Measurements from ENCODE around the gene SPTY2D1. TPM values are rescaled to one million over a fixed set of nuclear protein-coding genes. Genes with fewer than 3 reads are reported as not detected.
"Not testable (repeated sequence)": the region's sequence is repeated elsewhere in the genome, so short reads cannot be mapped to it uniquely, and the experiment has no call there.

The SPTY2D1 gene
- total RNA-seq, 2 experiments from 2014 or later, result 18.7 to 23.4 TPM

DNA sequence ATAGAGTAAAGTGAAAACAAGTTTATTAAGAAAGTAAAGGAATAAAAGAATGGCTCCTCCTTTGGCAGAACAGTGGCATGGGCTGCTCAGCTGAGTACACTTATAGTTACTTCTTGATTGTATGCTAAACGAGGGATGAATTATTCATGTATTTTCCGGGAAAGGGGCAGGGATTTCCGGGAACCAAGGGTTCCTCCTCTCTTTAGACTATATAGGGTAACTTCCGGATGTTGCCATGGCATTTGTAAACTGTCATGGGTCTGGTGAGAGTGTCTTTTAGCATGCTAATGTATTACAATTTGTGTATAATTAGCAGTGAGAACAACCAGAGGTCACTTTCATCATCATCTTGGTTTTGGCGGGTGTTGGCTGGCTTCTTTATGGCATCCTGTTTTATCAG is 23.5 kb upstream of the SPTY2D1 start:
- CTCF ChIA-PET, result no interaction called here
- POLR2A ChIA-PET, result no interaction called here
- Mint-ChIP-seq H3K4me1 (ENCODE audit: low read depth) (no peaks in the 10 kb centered on the region), H3K27me3 (peaks cover 1% of the 10 kb centered on the region), H3K36me3 (no peaks in the 10 kb centered on the region), H3K4me3 (no peak overlapping the region), H3K27ac (no peak overlapping the region), H3K9me3 (peaks cover 2% of the 10 kb centered on the region)
- intact Hi-C loops (cut with micrococcal nuclease), result no loop called here
- DNase-seq, result no peak

DNA sequence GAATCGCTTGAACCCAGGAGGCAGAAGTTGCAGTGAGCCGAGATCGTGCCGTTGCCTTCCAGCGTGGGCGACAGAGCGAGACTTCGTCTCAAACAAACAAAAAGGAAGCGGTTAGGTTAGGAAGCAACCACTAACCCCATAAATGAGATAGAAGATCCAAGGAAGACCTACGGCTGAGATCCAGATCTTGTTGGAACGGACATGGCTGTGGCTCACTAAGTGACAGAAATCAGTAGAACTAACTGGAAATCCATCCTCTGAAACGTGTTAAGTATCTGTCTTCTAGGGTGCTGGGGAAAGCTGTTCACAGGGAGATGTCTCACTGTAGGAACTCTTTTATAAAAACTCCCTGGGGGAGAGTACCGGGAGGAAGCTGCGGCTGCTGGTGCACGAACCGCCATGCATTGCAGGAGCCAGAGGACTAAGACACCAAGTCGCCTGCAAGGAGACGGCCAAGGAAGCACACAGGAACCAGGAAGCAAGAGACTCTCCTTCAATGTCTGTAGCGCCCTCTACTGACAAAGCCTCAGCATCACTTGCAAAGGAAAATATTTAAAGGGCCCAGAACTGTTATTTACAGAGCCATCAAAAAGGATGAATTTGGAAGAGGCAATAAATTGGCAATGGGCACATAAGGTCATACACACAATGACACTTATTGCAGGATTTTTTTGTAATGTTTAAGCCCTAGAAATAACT is 16.9 kb upstream of the SPTY2D1 start:
- ChIA-PET POLR2A (interaction anchor here (0.7 kb wide), 1 partner anchor 320 kb away, joined by 4 read pairs; no protein-coding TSS in a partner anchor), CTCF (interaction anchor here (0.6 to 4.0 kb wide), 23 partner anchors 10 to 536 kb away, joined by 3 to 40 read pairs (median 4); partner anchors contain the start of genes TSG101 and UEVLD)
- Mint-ChIP-seq H3K36me3 (no peaks in the 10 kb centered on the region), H3K4me3 (peak overlapping the region; percentile 17), H3K27ac (no peak overlapping the region), H3K9me3 (no peaks in the 10 kb centered on the region), H3K27me3 (no peaks in the 10 kb centered on the region), H3K4me1 (ENCODE audit: low read depth) (peaks cover 4% of the 10 kb centered on the region)
- peak; percentile 58 for DNase-seq
- intact Hi-C loops (cut with micrococcal nuclease), result loop anchor here (1.0 to 5.0 kb wide), 5 partner anchors 64 to 409 kb away; partner anchors contain the start of gene TSG101

DNA sequence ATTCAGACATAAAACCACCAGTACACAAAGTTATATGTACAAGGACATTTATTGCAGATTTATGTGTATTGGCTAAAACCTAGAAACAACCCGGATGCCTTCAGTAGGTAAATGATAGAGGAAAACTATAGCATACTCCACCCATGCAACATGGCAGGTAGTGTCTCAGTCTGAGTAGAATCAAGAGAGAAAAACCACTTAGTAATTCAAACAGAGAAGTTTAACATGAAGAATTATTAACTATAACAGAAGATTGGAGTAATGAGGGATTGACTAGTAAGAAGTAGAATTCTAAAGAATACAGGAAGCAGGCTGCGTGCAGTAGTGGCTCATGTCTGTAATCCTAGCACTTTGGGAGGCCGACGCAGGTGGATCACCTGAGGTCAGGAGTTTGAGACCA is 16.2 kb upstream of the SPTY2D1 start:
- Mint-ChIP-seq H3K36me3 (no peaks in the 10 kb centered on the region), H3K9me3 (no peaks in the 10 kb centered on the region), H3K4me1 (ENCODE audit: low read depth) (peaks cover 4% of the 10 kb centered on the region), H3K27me3 (no peaks in the 10 kb centered on the region), H3K4me3 (no peak overlapping the region), H3K27ac (no peak overlapping the region)
- DNase-seq, result no peak
- intact Hi-C loops (cut with micrococcal nuclease), result loop anchor here (5.0 kb wide), 2 partner anchors 123 to 408 kb away; partner anchors contain the start of gene TSG101
- POLR2A ChIA-PET, result interaction anchor here (0.6 kb wide), 1 partner anchor 39 kb away, joined by 3 read pairs; no protein-coding TSS in a partner anchor
- CTCF ChIA-PET, result interaction anchor here (0.7 to 4.0 kb wide), 15 partner anchors 9 to 535 kb away, joined by 3 to 40 read pairs (median 5); partner anchors contain the start of genes TSG101 and UEVLD

DNA sequence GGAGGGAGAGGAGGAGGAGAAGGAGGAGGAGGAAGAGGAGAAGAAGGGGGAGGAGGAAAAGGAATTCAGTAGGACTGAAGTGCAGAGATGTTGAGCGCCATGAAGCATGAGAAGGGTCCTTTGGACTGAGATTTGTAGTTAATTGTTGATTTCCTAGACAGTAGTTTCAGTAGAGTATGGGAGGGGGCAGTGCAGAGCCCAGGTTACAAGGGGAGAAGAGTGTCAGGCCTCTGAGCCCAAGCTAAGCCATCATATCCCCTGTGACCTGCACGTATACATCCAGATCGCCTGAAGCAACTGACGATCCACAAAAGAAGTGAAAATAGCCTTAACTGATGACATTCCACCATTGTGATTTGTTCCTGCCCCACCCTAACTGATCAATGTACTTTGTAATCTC is 8.9 kb upstream of the SPTY2D1 start:
- POLR2A ChIA-PET; CTCF ChIA-PET; DNase-seq; H3K27me3 Mint-ChIP-seq; intact Hi-C loops (cut with micrococcal nuclease); H3K36me3 Mint-ChIP-seq; H3K4me3 Mint-ChIP-seq; H3K4me1 Mint-ChIP-seq (ENCODE audit: low read depth); H3K27ac Mint-ChIP-seq; H3K9me3 Mint-ChIP-seq: not testable (repeated sequence)

DNA sequence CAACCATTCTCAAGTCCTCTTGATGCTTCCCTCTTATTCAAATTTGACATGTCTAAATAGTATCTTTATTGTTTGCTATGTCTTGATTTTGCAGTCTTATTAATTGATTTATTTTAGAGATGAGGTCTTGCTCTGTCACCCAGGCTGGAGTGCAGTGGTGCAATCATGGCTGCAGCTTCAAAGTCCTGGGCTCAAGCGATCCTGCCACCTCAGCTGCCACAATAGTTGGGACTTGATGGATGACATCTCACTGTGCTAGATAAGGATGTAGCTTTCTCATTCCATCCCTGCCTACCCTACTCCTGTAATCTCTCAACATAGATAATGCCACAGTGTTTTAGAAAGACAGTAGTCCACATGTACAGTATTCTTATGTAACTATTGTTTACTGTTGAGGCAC is 7.5 kb upstream of the SPTY2D1 start:
- H3K36me3 Mint-ChIP-seq, result no peaks in the 10 kb centered on the region
- POLR2A ChIA-PET, result no interaction called here
- intact Hi-C loops (cut with micrococcal nuclease), result no loop called here

DNA sequence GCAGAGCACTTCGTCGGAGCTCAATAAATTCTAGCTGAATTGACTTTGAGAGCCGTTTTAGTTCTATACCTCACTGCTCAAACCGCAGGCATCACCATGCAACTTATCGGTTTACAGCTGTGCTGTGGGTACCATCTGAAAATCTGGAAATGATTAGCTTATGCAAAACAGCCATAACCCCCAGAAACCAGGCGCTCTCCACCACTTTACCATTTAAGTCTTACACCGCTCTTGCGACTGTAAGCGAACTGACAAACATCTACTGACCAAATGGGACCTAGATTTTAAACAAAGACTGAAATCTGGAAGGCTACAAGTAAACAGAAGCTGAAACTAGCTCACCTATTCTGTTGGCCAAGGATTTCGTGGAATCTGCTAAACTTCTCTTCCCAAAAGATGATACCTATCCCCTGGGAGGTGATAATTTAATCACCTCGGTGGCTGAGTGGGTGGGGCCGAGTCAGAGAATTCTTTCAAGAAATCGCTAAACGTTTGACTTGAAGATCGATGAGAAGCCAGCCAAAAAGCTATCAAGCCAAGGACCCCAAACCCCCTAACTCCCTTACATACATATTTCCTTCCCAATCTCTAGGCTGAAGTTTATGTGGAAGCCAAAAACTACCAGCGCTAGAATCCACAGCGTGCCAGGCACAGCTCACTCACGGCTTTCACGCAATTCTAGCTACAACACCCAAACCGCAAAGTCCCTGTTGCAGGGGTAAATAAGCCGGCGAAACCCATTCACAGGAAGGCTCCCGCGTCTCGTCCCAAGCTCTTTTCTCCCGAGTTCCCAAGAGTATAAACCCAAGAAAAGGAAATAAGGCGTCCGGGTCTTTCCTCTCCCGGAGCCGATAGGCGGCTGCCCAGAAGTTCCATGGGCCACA is 644 bp downstream of the SPTY2D1 start:
- CTCF ChIA-PET, result interaction anchor here (0.7 to 4.6 kb wide), 14 partner anchors 10 to 518 kb away, joined by 3 to 24 read pairs (median 4); partner anchors contain the start of gene UEVLD
- Mint-ChIP-seq H3K27ac (peak overlapping the region; percentile 99), H3K4me3 (peak overlapping the region; percentile 89), H3K4me1 (ENCODE audit: low read depth) (peaks cover 28% of the 10 kb centered on the region), H3K27me3 (no peaks in the 10 kb centered on the region), H3K36me3 (peaks cover 2% of the 10 kb centered on the region), H3K9me3 (no peaks in the 10 kb centered on the region)
- DNase-seq, result peak; percentile 65
- POLR2A ChIA-PET, result interaction anchor here (1.1 to 3.8 kb wide), 13 partner anchors 13 to 311 kb away, joined by 3 to 61 read pairs (median 8); partner anchors contain the start of genes GTF2H1, HPS5, LDHA and TSG101
- intact Hi-C loops (cut with micrococcal nuclease), result loop anchor here (1.0 to 5.0 kb wide), 12 partner anchors 17 to 1556 kb away; partner anchors contain the start of genes GTF2H1, HPS5, LDHA and RPS13

More for the DNA sequence above, 7.5 kb upstream of the SPTY2D1 start:
- CTCF ChIA-PET, result interaction anchor here (2.8 kb wide), 1 partner anchor 9 kb away, joined by 15 read pairs; no protein-coding TSS in a partner anchor
- no peaks in the 10 kb centered on the region for H3K4me1 Mint-ChIP-seq (ENCODE audit: low read depth)
- no peaks in the 10 kb centered on the region for H3K9me3 Mint-ChIP-seq
- no peaks in the 10 kb centered on the region for H3K27me3 Mint-ChIP-seq
- no peak overlapping the region for H3K27ac Mint-ChIP-seq
- no peak for DNase-seq
- H3K4me3 Mint-ChIP-seq, result no peak overlapping the region

DNA sequence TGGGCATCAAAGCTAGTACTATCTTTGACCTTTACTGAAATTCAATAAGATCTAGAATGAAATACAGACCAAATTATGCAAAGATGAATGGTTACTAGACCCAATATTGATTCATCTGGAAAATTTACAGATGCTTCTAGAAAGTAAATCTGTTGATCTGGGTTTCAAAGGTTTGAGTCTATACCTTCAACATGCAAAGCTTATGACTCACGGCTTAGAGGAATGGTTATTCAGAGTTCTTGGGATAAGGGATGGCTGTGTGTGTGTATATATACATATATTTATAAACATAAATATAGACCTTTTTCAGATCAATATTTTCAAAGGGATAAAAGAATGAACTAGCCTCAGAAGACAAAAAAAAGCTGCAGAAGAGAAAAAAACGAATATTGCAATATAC is 1.3 kb downstream of the SPTY2D1 start:
- Mint-ChIP-seq H3K4me3 (peak overlapping the region; percentile 89), H3K9me3 (no peaks in the 10 kb centered on the region), H3K27me3 (no peaks in the 10 kb centered on the region), H3K4me1 (ENCODE audit: low read depth) (peaks cover 34% of the 10 kb centered on the region), H3K36me3 (peaks cover 2% of the 10 kb centered on the region), H3K27ac (peak overlapping the region; percentile 99)
- no peak for DNase-seq
- CTCF ChIA-PET, result interaction anchor here (0.9 to 4.6 kb wide), 13 partner anchors 9 to 517 kb away, joined by 3 to 24 read pairs (median 4); partner anchors contain the start of gene UEVLD
- intact Hi-C loops (cut with micrococcal nuclease), result loop anchor here (5.0 kb wide), 2 partner anchors 391 to 1556 kb away; partner anchors contain the start of gene RPS13
- POLR2A ChIA-PET, result interaction anchor here (1.1 to 3.8 kb wide), 10 partner anchors 12 to 239 kb away, joined by 3 to 61 read pairs (median 8); partner anchors contain the start of genes LDHA, TSG101 and UEVLD

DNA sequence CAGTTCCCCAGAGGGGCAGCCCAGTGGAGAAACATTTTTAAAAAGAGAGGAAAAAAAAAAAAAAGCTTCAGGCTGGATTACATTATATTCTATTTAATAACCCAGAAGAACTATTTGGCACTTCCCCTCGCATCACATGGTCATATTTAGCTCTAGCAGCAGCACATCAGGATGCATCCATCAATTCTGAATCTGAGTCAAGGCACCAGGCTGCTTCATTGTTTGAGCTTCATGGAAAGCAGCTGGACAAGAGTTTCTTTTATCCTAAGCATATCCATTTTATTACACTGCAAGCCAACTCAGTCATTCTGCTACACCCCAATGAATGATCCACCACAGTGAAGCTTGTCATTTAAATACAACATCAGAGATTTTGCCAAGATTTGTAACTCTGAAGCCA is 10.0 kb downstream of the SPTY2D1 start:
- H3K4me3 Mint-ChIP-seq, result no peak overlapping the region
- H3K9me3 Mint-ChIP-seq, result peaks cover 4% of the 10 kb centered on the region
- ChIA-PET CTCF (interaction anchor here (0.6 to 1.4 kb wide), 4 partner anchors 9 to 172 kb away, joined by 3 to 4 read pairs (median 3); no protein-coding TSS in a partner anchor), POLR2A (no interaction called here)
- H3K36me3 Mint-ChIP-seq, result peaks cover 8% of the 10 kb centered on the region
- H3K4me1 Mint-ChIP-seq (ENCODE audit: low read depth), result peaks cover 36% of the 10 kb centered on the region
- H3K27ac Mint-ChIP-seq, result no peak overlapping the region
- intact Hi-C loops (cut with micrococcal nuclease), result no loop called here
- H3K27me3 Mint-ChIP-seq, result no peaks in the 10 kb centered on the region
- no peak for DNase-seq

DNA sequence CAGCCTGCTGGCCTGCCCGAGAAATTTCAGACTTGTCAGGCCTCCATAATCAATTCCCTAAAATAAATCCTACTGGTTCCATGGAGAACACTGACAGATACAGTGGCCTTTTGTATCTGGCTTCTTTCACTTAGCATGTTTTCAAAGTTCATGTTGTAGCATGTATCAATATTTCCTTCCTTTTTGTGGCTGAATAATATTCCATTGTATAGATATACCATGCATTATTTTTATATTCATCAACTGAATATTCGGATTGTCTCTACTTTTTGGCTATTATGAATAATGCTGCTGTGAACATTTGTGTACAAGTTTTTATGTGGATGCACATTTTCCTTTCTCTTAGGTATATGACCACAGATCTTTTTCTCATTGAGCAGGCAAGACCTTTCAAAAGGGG is 10.4 kb downstream of the SPTY2D1 start:
- peaks cover 4% of the 10 kb centered on the region for H3K9me3 Mint-ChIP-seq
- POLR2A ChIA-PET, result no interaction called here
- intact Hi-C loops (cut with micrococcal nuclease), result no loop called here
- H3K4me1 Mint-ChIP-seq (ENCODE audit: low read depth), result peaks cover 37% of the 10 kb centered on the region
- CTCF ChIA-PET, result interaction anchor here (0.7 to 1.4 kb wide), 3 partner anchors 10 to 172 kb away, joined by 3 to 4 read pairs (median 3); no protein-coding TSS in a partner anchor
- no peak for DNase-seq
- H3K27ac Mint-ChIP-seq, result no peak overlapping the region
- no peak overlapping the region for H3K4me3 Mint-ChIP-seq
- no peaks in the 10 kb centered on the region for H3K27me3 Mint-ChIP-seq
- peaks cover 8% of the 10 kb centered on the region for H3K36me3 Mint-ChIP-seq

DNA sequence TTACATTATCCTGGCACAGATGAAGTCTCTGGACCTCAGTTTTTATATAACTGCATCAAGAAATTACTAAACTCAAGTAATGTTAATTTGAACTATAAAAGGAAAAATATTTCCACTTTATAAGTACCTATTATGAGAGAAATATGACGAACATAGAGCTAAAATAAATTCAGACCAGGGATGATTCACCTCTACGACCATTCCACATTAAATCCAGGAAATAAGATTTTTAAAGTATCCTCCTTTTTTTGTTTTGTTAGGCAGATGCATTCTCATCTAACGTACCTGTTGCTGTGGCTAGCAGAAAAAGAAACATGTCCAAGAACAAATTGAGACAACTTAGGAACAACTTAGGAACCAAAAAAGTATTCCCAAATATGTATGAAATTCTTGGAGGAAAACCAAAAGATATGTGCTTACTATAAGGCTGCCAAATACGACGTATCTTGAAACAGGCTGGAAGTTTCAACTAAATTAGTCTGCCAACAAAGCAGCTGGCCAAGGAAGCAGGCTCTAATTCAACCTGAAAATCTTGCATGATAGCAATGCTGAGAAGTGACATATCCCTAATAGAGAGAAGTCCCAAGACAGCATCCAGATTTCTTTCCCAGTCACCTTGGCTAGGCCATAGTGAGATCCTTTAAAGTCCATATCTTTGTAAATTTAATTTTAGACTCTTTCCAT is 15.7 kb downstream of the SPTY2D1 start:
- H3K27me3 Mint-ChIP-seq, result no peaks in the 10 kb centered on the region
- peak overlapping the region; percentile 82 for H3K27ac Mint-ChIP-seq
- intact Hi-C loops (cut with micrococcal nuclease), result loop anchor here (5.0 kb wide), 2 partner anchors 144 to 151 kb away; no protein-coding TSS in a partner anchor
- CTCF ChIA-PET, result interaction anchor here (1.0 to 2.9 kb wide), 6 partner anchors 10 to 113 kb away, joined by 3 to 10 read pairs (median 5); no protein-coding TSS in a partner anchor
- POLR2A ChIA-PET, result interaction anchor here (4.6 kb wide), 1 partner anchor 15 kb away, joined by 61 read pairs; the partner anchor contains the start of gene SPTY2D1
- H3K4me1 Mint-ChIP-seq (ENCODE audit: low read depth), result peaks cover 51% of the 10 kb centered on the region
- no peak for DNase-seq
- no peaks in the 10 kb centered on the region for H3K9me3 Mint-ChIP-seq
- H3K4me3 Mint-ChIP-seq, result peak overlapping the region; percentile 39
- peaks cover 25% of the 10 kb centered on the region for H3K36me3 Mint-ChIP-seq
